Measurements from ENCODE around the gene CX3CL1.
"Not testable (repeated sequence)": the region's sequence is repeated elsewhere in the genome, so short reads cannot be mapped to it uniquely, and the experiment has no call there.

The CX3CL1 gene

GRCh38 chr16:57372372-57373116 is at the start of gene CX3CL1:
CX3CL1 (plus strand) TSS chr16:57372490; CDS start chr16:57372569, 79 bp downstream.
- DNase-seq (ENCODE audit: low read depth): peak; percentile 68

- DNase-seq (ENCODE audit: low read depth): no peak
Observed at GRCh38 chr16:57324749-57325148, 47.5 kb upstream of the CX3CL1 start.

- DNase-seq (ENCODE audit: low read depth): peak; percentile 56
Observed at GRCh38 chr16:57325458-57325857, 46.8 kb upstream of the CX3CL1 start.

- DNase-seq (ENCODE audit: low read depth): no peak
Observed at GRCh38 chr16:57329718-57330327, 42.5 kb upstream of the CX3CL1 start.

GRCh38 chr16:57331355-57331754 is 40.9 kb upstream of the CX3CL1 start:
- no peak for DNase-seq (ENCODE audit: low read depth)

GRCh38 chr16:57333402-57333801 is 38.9 kb upstream of the CX3CL1 start:
- no peak for DNase-seq (ENCODE audit: low read depth)

- no peak for DNase-seq (ENCODE audit: low read depth)
Observed at GRCh38 chr16:57335366-57335765, 36.9 kb upstream of the CX3CL1 start.

GRCh38 chr16:57341062-57341440 is 31.2 kb upstream of the CX3CL1 start:
- no peak for DNase-seq (ENCODE audit: low read depth)

GRCh38 chr16:57341441-57342303 is 30.6 kb upstream of the CX3CL1 start:
- peak; percentile 98 for DNase-seq (ENCODE audit: low read depth)

GRCh38 chr16:57342606-57343005 is 29.7 kb upstream of the CX3CL1 start:
- not testable (repeated sequence) for DNase-seq (ENCODE audit: low read depth)

GRCh38 chr16:57343221-57343620 is 29.1 kb upstream of the CX3CL1 start:
- DNase-seq (ENCODE audit: low read depth): no peak

- DNase-seq (ENCODE audit: low read depth): not testable (repeated sequence)
Observed at GRCh38 chr16:57344094-57344493, 28.2 kb upstream of the CX3CL1 start.

GRCh38 chr16:57345021-57345420 is 27.3 kb upstream of the CX3CL1 start:
- no peak for DNase-seq (ENCODE audit: low read depth)

GRCh38 chr16:57345666-57346204 is 26.6 kb upstream of the CX3CL1 start:
- no peak for DNase-seq (ENCODE audit: low read depth)

GRCh38 chr16:57347858-57348257 is 24.4 kb upstream of the CX3CL1 start:
- no peak for DNase-seq (ENCODE audit: low read depth)

GRCh38 chr16:57348327-57348726 is 24.0 kb upstream of the CX3CL1 start:
- DNase-seq (ENCODE audit: low read depth): no peak

GRCh38 chr16:57349212-57350031 is 22.9 kb upstream of the CX3CL1 start:
- DNase-seq (ENCODE audit: low read depth): no peak

GRCh38 chr16:57352636-57353047 is 19.6 kb upstream of the CX3CL1 start:
- no peak for DNase-seq (ENCODE audit: low read depth)

GRCh38 chr16:57354311-57354710 is 18.0 kb upstream of the CX3CL1 start:
- no peak for DNase-seq (ENCODE audit: low read depth)

GRCh38 chr16:57355898-57356414 is 16.3 kb upstream of the CX3CL1 start:
- DNase-seq (ENCODE audit: low read depth): no peak

GRCh38 chr16:57356547-57356946 is 15.7 kb upstream of the CX3CL1 start:
- no peak for DNase-seq (ENCODE audit: low read depth)

All from EH (cell line).